Caco-2 (cell line): ENCODE results near the gene HSPB3. TPM values are rescaled to one million over a fixed set of nuclear protein-coding genes. Genes with fewer than 3 reads are reported as not detected.

ENCODE experiments used
- BruUV-seq: library from RNA; stranded (reverse); fragments of 400-500 nt; replicated peaks from 2 replicates; lab custom pipeline; 2021; lab: Mats Ljungman, UMichigan
- CTCF ChIA-PET: fragments of 300-600 bp; sonication (Branson Sonifier 250); formaldehyde crosslinking; loops from one replicate; lab custom pipeline; 2022; ENCODE audit warnings: antibody characterized with exemption; lab: Charles Lee
- POLR2A ChIA-PET: fragments of 300-600 bp; sonication (Branson Sonifier 250); formaldehyde crosslinking; loops from one replicate; lab custom pipeline; 2022; ENCODE audit warnings: antibody characterized with exemption; lab: Charles Lee
- DNase-seq, 2 experiments: peaks; one replicate each; pipeline versions ENCODE4 v3.0.0 to v3.0.0-alpha.2; 2020 to 2022
- H3K27me3 ChIP-seq: replicated peaks from 2 replicates; pipeline ENCODE4 v1.6.0; 2011; ENCODE audit warnings: low read length; ENCODE audit not compliant: control insufficient read depth, insufficient read depth
- H3K36me3 ChIP-seq: 2 replicates; pipeline ENCODE4 v1.5.1; 2011; ENCODE audit warnings: low read length; ENCODE audit not compliant: control insufficient read depth, insufficient read depth
- H3K4me1 ChIP-seq: fragments of 250-450 bp; sonication (Bioruptor Pico); 2 replicates; pipeline ENCODE4 v1.5.1; 2020; ENCODE audit warnings: mild to moderate bottlenecking
- H3K4me3 ChIP-seq: 2 replicates; pipeline ENCODE4 v1.5.1; 2011; ENCODE audit warnings: low read depth, mild to moderate bottlenecking, control low read depth, low read length
- H3K9me3 ChIP-seq: fragments of 250-450 bp; sonication (Bioruptor Pico); 2 replicates; pipeline ENCODE4 v1.5.1; 2020; ENCODE audit warnings: mild to moderate bottlenecking, moderate library complexity
- H3K27ac Mint-ChIP-seq: one replicate; pipeline ENCODE4 v1.8.0; 2022; ENCODE audit warnings: mixed read lengths; ENCODE audit not compliant: unreplicated experiment
- H3K27me3 Mint-ChIP-seq: one replicate; pipeline ENCODE4 v1.8.0; 2022; ENCODE audit warnings: mixed read lengths; ENCODE audit not compliant: insufficient read depth, unreplicated experiment
- H3K36me3 Mint-ChIP-seq: one replicate; pipeline ENCODE4 v1.8.0; 2022; ENCODE audit warnings: mild to moderate bottlenecking, mixed read lengths; ENCODE audit not compliant: insufficient read depth, unreplicated experiment
- H3K4me1 Mint-ChIP-seq: one replicate; pipeline ENCODE4 v1.8.0; 2022; ENCODE audit warnings: low read depth, mixed read lengths; ENCODE audit not compliant: unreplicated experiment
- H3K4me3 Mint-ChIP-seq: one replicate; pipeline ENCODE4 v1.8.0; 2022; ENCODE audit warnings: mild to moderate bottlenecking, moderate library complexity, mixed read lengths; ENCODE audit not compliant: unreplicated experiment
- H3K9me3 Mint-ChIP-seq: one replicate; pipeline ENCODE4 v1.8.0; 2022; ENCODE audit warnings: mixed read lengths; ENCODE audit not compliant: unreplicated experiment
- intact Hi-C: fragments of 100-400 bp; cut with micrococcal nuclease; formaldehyde crosslinking; loops from one replicate; pipeline ENCODE4 v1.10.0; 2022; ENCODE audit not compliant: unreplicated experiment
- total RNA-seq: library from RNA; stranded (reverse); gene quantifications from 2 replicates; pipeline ENCODE4 v1.2.3, GENCODE V29; 2022
- TF ChIP-seq, protein P1 (sequence below), 2 experiments: fragments of 200-600 bp in 1 of 2; IDR thresholded peaks; 1 replicate in 1 of 2; 2 replicates in 1 of 2; pipeline versions ENCODE4 v1.5.1 to v1.8.0; 2011 to 2022; ENCODE audit warnings: antibody characterized with exemption in 1 of 2, control low read depth in 1 of 2, inconsistent platforms in 1 of 2, low read depth in 1 of 2, low read length in 1 of 2, mild to moderate bottlenecking in 1 of 2, moderate library complexity in 1 of 2; ENCODE audit not compliant: insufficient read depth in 1 of 2, severe bottlenecking in 1 of 2, unreplicated experiment in 1 of 2

Gene HSPB3
- total RNA-seq, 1 experiment from 2014 or later = 0.54 TPM

DNA sequence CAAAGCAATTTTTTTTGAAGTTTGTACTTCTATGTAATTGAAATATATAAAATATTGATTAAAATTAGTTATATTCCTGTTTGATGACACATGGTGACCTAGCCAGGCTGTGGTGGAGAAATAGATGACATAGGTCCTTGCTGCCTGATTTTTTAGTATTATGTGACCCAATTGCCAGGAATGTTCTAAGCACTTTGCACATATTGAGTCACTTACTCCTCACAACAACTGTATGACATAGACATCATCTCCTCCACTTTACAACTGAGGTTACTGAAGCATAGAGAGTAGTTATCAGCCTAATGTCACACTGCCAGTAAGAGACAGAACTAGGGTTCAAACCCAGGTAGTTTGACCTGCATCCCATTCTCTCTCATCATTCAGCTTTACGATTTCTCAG lies 35.8 kb downstream of the HSPB3 start:
- no peak overlapping the region for H3K4me3 Mint-ChIP-seq
- no peak overlapping the region for H3K27ac Mint-ChIP-seq
- DNase-seq = no peak
- H3K4me1 Mint-ChIP-seq = no peaks in the 10 kb centered on the region
- intact Hi-C loops = no loop called here
- no peaks in the 10 kb centered on the region for H3K36me3 ChIP-seq
- peaks cover 12% of the 10 kb centered on the region for H3K9me3 Mint-ChIP-seq
- CTCF ChIA-PET = interaction anchor here (0.6 kb wide), 1 partner anchor 180 kb away, joined by 3 read pairs; no protein-coding TSS in a partner anchor
- no peaks in the 10 kb centered on the region for H3K27me3 Mint-ChIP-seq
- H3K27me3 ChIP-seq = no peaks in the 10 kb centered on the region
- H3K9me3 ChIP-seq = no peaks in the 10 kb centered on the region; the same call in 1 of the 2 replicates
- H3K4me3 ChIP-seq = no peak overlapping the region
- TF ChIP-seq, protein P1, sequence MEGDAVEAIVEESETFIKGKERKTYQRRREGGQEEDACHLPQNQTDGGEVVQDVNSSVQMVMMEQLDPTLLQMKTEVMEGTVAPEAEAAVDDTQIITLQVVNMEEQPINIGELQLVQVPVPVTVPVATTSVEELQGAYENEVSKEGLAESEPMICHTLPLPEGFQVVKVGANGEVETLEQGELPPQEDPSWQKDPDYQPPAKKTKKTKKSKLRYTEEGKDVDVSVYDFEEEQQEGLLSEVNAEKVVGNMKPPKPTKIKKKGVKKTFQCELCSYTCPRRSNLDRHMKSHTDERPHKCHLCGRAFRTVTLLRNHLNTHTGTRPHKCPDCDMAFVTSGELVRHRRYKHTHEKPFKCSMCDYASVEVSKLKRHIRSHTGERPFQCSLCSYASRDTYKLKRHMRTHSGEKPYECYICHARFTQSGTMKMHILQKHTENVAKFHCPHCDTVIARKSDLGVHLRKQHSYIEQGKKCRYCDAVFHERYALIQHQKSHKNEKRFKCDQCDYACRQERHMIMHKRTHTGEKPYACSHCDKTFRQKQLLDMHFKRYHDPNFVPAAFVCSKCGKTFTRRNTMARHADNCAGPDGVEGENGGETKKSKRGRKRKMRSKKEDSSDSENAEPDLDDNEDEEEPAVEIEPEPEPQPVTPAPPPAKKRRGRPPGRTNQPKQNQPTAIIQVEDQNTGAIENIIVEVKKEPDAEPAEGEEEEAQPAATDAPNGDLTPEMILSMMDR (IDR thresholded peaks at IDR 0.05; ENCODE audit: insufficient read depth in 1 of 2, low read depth in 1 of 2, low read length in 1 of 2, severe bottlenecking in 1 of 2, unreplicated experiment in 1 of 2) = no peak
- POLR2A ChIA-PET = no interaction called here
- H3K36me3 Mint-ChIP-seq = no peaks in the 10 kb centered on the region
- H3K4me1 ChIP-seq = peaks cover 8% of the 10 kb centered on the region
- no TSS peak for BruUV-seq

DNA sequence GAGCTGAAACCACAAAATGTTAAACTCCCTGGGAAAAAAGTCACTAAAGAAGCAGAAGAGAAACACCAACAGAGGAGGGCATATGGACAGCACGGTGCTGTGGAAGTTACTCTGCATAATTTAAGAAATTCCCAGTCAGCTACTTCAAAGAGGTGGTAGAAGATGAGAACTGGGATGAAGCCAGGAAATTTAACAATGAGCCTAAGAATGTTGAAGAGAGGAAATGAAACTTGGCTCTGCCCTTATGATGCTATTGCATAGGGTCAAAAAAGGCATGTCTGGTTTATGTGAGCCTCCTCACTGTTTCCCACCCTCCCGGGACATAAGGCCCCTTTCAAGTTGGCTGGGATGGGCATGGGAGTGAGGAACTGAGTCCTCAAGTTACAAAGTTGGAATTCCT lies 36.7 kb downstream of the HSPB3 start:
- Mint-ChIP-seq H3K4me1 (no peaks in the 10 kb centered on the region), H3K27me3 (no peaks in the 10 kb centered on the region), H3K9me3 (peaks cover 12% of the 10 kb centered on the region), H3K4me3 (no peak overlapping the region), H3K27ac (peak overlapping the region; percentile 19), H3K36me3 (no peaks in the 10 kb centered on the region)
- Histone ChIP-seq H3K4me3 (no peak overlapping the region), H3K9me3 (no peaks in the 10 kb centered on the region; the same call in 1 of the 2 replicates), H3K36me3 (no peaks in the 10 kb centered on the region), H3K27me3 (no peaks in the 10 kb centered on the region), H3K4me1 (peaks cover 8% of the 10 kb centered on the region)
- ChIA-PET POLR2A (interaction anchor here (0.9 kb wide), 1 partner anchor 52 kb away, joined by 3 read pairs; no protein-coding TSS in a partner anchor), CTCF (interaction anchor here (0.6 kb wide), 1 partner anchor 181 kb away, joined by 3 read pairs; no protein-coding TSS in a partner anchor)
- TF ChIP-seq, protein P1 (IDR thresholded peaks at IDR 0.05; ENCODE audit: insufficient read depth in 1 of 2, low read depth in 1 of 2, low read length in 1 of 2, severe bottlenecking in 1 of 2, unreplicated experiment in 1 of 2) = no peak
- intact Hi-C loops = no loop called here
- DNase-seq = no peak
- BruUV-seq = no TSS peak

DNA sequence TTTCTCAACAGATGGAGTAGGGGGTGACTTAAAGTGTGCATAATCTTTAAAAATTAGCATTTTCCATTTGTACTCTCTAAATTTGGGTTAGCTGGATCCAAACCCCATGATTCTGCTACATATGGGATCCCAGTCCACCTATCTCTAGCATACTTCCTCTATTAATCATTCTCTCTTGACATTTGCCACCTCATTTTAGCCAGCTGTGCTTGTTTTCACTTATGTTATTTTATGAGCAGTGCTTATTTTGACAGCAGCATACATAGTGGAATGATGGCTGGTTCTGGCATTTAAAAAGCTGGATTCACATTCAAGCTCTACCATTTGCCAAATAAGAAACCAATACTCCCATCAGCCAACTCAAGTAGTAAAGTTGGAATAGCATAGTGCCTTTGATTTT lies 39.5 kb downstream of the HSPB3 start:
- no peak for DNase-seq
- TF ChIP-seq, protein P1 (IDR thresholded peaks at IDR 0.05; ENCODE audit: insufficient read depth in 1 of 2, low read depth in 1 of 2, low read length in 1 of 2, severe bottlenecking in 1 of 2, unreplicated experiment in 1 of 2) = no peak
- Mint-ChIP-seq H3K27me3 (no peaks in the 10 kb centered on the region), H3K9me3 (peaks cover 12% of the 10 kb centered on the region), H3K27ac (no peak overlapping the region), H3K4me1 (no peaks in the 10 kb centered on the region), H3K4me3 (no peak overlapping the region), H3K36me3 (no peaks in the 10 kb centered on the region)
- ChIA-PET POLR2A (no interaction called here), CTCF (no interaction called here)
- intact Hi-C loops = no loop called here
- no TSS peak for BruUV-seq
- H3K27me3 ChIP-seq = no peaks in the 10 kb centered on the region
- no peaks in the 10 kb centered on the region for H3K36me3 ChIP-seq
- H3K4me3 ChIP-seq = no peak overlapping the region
- H3K4me1 ChIP-seq = no peaks in the 10 kb centered on the region
- peaks cover 6% of the 10 kb centered on the region; the same call in 1 of the 2 replicates for H3K9me3 ChIP-seq

Other genes with a start within 250 kb of the HSPB3 start
- 122 and 140 TPM in 2 replicates for gene ARL15, start 145.1 kb upstream of the HSPB3 start, total RNA-seq
- 25.0 and 28.0 TPM in 2 replicates for gene SNX18, start 62.1 kb downstream of the HSPB3 start, total RNA-seq